ENCODE results near the gene PRKRIP1.
"Not testable (repeated sequence)": the region's sequence is repeated elsewhere in the genome, so short reads cannot be mapped to it uniquely, and the experiment has no call there.

Gene PRKRIP1

DNA sequence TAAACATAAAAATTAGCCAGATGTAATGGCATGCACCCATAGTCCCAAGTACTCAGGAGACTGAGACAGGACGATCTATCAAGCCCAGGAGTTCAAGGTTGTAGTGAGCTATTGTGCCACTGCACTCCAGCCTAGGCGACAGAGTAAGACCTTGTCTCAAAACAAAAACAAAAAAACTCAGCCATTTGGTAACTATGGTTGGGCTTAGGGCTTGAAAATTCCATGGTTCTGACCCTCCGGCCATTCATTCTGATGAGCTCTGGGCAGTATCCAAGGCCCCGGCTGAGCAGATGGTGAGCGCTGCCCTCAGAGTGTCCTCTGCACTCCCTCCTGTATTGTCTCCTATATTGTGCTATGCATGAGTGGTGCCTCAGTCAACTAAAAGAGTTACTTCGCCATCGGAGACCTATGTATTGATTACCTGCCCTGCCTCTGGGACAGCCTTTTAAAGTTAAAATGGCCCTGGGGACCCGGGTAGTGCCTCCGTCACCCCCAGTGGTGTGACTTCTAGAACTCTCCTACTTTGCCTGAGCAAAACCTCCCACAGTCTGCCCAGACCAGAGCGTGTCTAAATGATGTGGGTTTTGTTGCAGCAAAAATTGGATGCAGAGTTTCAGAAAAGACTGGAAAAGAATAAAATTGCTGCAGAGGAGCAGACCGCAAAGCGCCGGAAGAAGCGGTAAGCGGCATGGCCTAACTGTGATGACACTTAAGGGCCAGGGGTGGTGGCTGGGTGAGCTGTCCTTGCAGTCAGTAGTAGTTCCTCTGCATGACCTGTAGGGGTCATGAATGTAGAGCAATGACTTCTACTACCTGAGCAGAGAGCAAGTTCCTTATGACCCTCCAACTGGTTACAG, 8.1 kb downstream of the PRKRIP1 start:
- DNase-seq (ENCODE audit: low spot score), result peak; percentile 57

DNA sequence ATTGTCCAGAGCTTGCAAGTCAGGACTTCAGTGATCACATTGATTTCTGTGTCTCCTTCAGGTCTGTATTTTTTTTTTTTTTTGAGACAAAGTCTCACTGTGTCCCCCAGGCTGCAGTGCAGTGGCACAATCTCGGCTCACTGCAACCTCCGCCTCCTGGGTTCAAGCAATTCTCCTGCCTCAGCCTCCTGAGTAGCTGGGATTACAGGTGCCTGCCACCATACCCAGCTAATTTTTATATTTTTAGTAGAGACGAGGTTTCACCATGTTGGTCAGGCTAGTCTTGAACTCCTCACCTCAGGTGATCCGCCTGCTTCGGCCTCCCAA, 8.7 kb downstream of the PRKRIP1 start:
- not testable (repeated sequence) for DNase-seq (ENCODE audit: low spot score)

DNA sequence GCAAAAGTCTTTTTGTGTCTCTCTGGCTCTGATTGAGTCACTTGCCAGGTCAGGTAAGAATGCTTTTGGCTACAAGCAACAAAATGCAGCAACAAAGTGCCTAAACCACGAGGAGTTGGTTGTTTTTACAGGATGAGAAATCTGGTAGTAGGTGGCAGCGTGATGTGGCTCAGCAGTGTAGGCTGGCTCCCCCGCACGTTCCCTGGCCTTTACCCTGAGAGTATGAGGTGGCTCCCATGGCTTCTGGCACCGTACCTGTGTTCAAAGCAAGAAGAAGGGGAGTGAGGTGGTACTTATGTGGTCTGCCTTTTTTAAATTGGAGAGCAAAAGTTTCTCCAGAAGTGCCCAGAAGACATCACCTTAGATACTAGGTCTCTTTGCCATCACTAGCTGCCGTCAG, 11.7 kb downstream of the PRKRIP1 start:
- DNase-seq (ENCODE audit: low spot score), result no peak

DNA sequence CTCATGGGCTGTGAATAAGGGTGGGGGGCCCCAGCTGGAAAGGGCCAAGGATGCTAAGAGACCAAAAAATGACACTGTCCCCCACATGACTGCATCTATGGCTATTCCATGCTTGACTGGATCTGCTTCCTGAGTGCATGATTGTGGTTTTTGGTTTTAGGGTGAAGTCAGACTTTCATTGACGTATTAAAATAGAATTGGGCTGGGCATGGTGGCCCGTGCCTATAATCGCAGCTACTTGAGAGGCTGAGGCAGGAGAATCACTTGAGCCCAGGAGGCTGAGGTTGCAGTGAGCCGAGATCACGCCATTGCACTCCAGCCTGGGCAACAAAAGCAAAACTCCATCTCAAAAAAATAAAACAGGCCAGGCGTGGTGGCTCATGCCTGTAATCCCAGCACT, 12.4 kb downstream of the PRKRIP1 start:
- DNase-seq (ENCODE audit: low spot score), result not testable (repeated sequence)

DNA sequence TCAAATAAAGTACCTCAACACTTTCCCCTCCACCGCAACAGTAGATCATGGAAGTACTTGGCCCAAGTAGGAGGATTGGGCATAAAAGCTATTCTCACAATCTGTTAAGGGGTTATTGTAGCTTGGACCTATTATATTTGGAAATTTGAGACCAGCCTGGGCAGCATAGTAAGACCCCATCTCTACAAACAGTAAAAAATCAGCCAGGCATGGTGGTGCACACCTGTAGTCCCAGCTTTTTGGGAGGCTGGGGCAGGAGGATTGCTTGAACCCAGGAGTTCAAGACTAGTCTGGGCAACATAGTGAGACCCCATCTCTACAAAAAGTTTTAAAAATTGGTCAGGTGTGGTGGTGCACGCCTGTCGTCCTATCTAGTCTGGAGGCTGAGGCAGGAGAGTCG, 13.2 kb downstream of the PRKRIP1 start:
- no peak for DNase-seq (ENCODE audit: low spot score)

DNA sequence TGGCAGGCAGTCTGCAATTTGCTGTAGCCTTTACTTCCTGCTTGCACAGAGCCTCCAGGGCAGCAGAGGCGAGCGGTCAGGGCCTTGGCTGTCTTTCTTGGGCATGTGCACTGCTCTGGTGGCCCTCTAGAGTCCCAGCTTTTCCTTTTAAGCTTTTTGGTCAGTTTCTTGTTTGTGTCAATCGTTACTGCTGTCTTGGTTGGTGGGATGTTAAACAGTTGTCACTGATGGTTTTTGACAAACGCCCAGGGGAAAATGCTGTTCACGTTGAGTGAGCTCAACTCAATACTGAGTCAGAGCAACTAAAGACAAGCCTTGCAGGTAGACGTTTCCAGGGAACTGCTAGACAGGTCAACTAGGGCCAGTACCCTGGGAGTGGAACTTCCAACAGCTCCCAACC, 14.0 kb downstream of the PRKRIP1 start:
- no peak for DNase-seq (ENCODE audit: low spot score)

DNA sequence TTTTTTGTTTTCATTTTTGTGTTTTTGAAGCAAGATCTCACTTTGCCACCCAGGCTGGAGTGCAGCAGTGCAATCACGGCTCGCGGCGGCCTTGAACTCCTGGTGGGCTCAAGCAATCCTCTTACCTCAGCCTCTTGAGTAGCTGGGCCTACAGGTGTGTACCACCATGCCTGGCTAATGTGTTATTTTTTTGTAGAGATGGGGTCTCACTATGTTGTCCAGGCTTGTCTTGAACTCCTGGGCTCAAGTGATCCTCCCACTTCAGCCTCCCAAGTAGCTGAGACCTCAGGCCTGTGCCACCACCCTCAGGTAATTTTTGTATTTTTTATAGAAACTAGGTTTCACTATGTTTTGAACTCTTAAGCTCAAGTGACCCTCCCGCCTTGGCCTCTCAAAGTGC, 14.8 kb downstream of the PRKRIP1 start:
- DNase-seq (ENCODE audit: low spot score), result no peak

DNA sequence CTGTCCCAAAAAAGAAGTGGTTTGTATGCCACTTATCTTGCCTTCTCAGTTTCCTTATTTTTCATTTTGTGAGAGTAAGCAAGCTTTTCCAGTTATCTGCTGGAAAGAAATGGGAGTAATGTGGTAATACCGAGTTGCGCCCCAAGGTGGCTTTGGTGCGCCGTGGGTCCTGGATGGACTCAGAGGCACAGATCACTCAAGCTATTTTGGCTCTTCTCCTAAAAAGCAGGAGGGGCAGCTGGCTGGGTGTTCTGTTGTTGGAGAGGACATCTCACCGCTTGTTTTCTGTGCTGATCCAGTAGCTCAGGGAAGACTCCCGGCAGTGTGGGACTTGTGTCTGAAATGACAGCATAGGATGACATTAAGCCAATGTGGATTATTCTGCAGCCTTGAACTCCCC, 16.4 kb downstream of the PRKRIP1 start:
- no peak for DNase-seq (ENCODE audit: low spot score)

DNA sequence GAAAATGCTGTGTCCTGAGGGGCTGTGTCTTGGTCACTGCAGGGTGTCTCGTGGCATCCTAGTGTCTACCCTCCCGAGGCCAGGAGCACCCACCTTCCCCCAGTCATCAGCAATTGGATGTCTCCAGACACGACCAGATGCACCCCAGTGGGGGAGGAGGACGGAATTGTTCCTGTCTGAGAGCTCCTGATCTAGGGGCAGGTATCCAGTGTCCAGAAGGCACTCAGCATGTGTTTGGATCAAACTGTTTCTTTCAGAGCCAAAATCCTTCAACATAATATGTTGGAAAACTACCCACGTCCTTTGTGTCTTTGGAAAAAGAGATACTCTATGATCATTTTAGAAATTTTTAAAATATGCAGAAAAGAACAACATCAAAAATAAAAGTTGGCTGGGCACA, 16.9 kb downstream of the PRKRIP1 start:
- no peak for DNase-seq (ENCODE audit: low spot score)

DNA sequence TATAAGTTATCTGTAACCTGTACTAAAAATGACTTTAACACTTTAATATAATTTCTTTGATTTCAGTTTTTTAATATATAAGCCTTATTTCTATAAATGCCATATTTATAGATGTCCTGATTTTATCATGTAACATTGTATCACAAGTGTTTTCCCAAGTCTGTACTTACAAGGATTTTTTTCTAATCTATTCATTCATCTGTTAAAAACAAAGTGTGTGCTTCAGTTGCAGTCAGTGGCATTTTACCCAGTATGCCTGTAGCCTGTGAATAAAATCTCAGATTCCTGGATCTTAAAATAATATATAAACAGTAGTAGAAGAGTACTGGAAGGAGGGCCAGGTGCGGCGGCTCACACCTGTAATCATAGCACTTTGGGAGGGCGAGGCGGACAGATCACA, 17.4 kb downstream of the PRKRIP1 start:
- DNase-seq (ENCODE audit: low spot score), result no peak

DNA sequence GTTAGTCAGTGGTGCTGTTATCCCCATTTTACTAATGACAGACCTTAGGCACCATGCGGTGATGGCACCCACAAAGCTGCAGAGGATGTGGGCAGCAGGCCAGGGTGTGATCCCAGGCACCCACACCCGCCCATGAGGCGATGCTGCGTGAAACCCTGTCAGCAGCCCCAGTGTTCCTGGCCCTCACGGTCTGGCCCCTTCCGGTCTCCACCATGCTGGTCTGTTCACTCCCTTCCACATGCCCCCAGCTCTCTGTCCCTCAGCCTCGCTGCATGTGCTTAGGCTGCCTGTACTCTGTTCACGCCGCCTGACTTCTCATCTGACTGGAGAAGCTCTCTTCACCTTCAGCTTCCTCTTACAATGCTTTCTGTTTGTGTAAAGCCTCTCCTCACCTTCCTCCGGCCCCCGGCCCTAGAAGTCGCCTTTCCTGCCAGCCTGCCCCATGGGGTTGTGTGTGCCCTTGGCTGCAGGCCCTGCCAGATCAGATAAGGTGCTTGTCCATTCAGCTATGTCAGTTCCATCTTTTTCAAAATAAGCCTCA, 19.6 kb downstream of the PRKRIP1 start:
- no peak for DNase-seq (ENCODE audit: low spot score)

DNA sequence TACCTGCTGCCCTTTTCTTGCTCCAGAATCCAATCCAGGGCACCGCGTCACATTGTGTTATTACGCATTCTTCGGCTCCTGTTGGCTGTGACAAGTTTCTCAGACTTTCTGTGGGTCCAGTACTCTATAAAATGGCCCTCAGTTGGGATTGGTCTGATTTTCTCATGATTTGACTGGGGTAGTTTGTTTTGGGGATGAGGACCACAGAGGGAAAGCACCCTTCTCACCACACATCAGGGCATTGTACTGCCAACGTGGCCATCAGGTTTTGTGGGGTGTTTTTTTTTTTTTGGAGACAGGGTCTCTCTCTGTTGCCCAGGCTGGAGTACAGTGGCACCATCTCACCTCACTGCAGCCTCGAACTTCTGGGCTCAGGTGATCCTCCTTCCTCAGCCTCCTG, 20.2 kb downstream of the PRKRIP1 start:
- no peak for DNase-seq (ENCODE audit: low spot score)

DNA sequence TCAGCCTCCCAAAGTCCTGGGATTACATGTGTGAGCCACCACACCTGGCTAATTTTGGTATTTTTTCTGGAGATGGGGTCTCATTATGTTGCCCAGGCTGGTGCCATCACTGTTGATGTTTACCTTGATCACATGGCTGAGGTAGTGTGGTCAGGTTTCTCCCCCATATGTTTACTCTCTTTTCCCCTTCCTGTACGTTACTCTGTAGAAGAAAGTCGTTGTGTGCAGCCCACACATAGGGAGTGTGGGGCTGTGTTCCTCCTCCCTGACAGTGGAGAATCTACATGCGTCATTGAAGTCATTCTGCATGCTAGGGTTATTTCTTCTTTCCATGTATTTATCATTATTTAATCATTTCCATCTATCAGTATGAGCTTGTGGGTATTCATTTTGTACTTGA, 20.9 kb downstream of the PRKRIP1 start:
- no peak for DNase-seq (ENCODE audit: low spot score)

DNA sequence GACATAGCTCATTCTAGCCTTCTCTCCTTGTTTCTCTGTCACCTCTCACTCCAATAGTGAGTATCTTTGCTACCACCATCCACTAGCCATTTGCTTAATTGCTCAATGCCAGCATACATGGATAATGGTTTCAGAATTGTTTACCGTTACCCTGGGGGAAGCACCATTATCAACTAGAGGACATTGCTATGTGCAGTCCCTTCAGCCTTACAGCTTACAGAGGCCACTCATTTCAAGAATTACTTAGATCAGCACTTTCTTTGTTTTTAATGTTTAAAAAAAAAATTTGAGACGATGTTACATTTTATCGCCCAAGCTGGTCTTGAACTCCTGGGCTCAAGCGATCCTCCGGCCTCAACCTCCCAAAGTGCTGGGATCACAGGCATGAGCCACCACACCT, 22.4 kb downstream of the PRKRIP1 start:
- DNase-seq (ENCODE audit: low spot score), result no peak

DNA sequence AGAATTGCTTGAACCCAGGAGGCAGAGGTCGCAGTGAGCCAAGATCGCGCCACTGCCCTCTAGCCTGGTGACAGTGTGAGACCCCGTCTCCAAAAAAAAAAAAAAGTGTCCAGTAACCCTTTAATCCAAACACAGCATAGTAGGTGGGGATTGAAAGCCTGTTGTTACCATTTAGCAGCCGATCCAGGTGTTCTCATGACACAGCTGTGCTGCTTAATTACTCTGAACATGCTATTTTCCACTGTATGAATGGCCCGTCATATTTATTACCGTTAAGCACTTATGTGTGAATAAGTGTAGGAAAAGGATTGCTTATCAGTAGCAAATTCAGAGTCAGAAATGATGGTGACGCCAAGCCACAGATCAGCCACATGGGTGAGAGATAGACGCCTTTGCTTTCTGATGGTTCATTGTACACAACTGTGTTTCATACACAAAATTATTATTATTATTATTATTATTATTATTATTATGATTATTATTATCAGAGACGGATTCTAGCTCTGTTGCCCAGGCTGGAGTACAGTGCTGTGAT, 25.6 kb downstream of the PRKRIP1 start:
- no peak for DNase-seq (ENCODE audit: low spot score)

DNA sequence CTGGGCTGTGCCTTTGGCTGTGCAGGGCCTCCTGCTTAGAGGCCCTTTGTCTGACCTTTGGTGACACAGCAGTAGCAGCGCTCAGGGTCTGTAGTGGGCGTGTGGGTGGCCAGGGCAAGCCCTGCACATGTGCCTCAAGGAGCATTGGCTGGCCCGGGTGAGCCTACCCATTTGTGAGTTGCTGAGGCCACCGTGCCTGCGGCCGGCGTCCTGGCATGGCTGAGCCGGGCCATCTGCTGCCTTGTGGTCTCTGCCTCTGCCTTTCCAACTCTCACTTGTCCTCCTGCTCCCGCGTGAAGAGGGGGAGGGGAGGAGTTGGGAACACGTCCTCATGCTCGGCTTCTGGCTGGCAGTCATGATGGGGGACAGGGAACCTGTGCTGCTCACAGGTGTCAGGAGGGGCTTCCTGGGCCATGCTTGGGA, 28.0 kb downstream of the PRKRIP1 start:
- no peak for DNase-seq (ENCODE audit: low spot score)

DNA sequence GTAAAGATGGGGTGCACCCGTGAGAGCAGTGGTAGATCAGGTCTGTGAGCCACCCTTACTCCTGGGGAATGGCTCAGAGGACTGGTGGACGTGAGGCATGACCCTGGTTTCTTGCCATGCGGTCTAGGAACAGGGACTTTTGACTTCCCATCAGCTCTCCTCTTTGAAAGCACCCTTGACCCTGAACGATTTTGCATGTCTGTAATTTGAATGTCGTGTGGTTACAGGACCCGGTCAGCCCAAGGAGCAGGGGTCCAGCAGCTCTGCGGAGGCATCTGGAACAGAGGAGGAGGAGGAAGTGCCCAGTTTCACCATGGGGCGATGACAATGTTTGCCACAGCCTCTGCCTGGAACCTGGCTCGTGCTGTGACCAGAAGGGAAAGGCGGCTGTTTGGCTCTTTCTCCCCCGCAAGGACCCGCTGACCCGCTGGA, 28.6 kb downstream of the PRKRIP1 start:
- no peak for DNase-seq (ENCODE audit: low spot score)

DNA sequence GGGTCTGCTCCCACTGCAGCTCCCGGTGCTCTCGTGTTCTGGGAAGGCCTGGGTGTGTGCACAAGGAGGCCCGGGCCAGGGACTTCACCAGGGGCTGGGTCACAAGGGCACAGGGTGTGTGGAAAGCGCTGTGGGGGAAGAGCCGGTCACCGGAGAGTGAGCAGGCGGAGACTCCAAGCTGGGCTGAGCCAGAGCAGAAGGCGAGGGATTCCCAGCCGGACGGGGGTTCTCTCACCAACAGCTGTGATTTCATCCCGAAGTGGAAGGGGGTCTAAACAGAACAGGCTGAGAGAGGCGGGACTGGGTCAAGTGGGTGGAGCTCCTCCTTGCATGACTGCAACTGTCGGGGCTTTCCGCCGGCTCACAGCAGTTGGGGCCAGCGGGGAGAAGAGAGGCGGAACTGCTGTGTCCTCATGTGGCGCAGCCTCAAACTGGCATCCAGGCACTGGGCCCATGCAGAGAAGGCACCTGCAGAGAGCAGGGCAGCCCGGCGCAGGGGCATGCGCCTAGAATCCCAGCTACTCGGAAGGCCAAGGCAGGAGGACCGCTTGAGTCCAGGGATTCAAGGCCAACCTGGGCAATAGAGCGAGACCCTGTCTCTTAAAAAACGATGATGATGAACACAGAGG, 29.6 kb downstream of the PRKRIP1 start:
- DNase-seq (ENCODE audit: low spot score), result no peak

DNA sequence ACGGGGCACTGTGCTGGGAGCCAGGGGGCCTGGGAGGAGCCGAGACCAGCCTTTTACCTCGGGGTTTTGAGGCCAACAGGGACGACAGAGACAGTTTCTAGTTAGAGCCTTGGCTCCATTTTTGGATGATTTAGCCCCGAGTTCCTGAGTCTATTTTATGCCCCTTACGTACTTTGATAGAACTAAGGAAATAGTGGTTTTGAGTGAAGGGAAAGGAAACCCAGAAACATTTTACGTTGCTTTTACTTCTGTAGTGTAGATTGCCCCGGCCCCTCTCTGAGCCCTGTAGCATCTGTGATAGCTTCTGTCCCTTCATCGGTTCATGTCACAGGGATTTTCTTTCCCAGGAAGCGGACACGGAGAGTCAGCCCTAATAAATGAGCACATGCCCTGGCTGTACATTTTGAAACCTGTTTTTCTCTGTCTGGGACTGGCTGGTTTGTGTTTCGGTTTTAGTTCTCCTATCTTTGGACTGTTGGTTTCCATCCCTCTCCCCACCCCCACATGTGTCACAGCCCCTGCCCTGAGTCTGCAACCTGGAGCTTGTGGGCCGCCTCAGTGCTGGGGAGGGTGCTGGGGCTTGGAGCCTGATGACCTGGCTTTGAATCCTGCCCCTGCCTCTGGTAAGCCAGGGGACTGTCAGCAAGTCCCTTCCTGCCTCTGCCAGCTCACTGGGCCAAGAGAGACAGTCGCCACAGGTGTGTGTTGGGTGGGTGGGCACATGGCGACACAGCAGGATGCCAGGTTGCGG, 30.3 kb downstream of the PRKRIP1 start:
- no peak for DNase-seq (ENCODE audit: low spot score)

DNA sequence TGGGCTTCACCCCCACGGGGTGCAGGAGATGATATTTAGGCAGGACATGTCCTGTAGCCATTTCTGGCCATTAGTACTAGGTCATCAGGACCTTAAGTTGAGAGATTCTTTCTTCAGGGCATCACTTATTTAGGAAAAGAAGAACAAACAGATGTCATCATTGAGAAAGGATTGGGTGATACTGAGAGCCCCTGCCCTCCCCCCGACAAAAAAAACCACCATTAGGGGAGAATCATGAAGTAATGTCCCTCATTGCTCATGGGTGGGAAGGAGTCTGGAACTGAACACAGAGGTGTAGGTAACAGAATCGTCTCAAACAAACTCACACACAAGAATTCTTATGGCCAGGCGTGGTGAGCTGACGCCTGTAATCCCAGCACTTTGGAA, 30.8 kb downstream of the PRKRIP1 start:
- no peak for DNase-seq (ENCODE audit: low spot score)

DNA sequence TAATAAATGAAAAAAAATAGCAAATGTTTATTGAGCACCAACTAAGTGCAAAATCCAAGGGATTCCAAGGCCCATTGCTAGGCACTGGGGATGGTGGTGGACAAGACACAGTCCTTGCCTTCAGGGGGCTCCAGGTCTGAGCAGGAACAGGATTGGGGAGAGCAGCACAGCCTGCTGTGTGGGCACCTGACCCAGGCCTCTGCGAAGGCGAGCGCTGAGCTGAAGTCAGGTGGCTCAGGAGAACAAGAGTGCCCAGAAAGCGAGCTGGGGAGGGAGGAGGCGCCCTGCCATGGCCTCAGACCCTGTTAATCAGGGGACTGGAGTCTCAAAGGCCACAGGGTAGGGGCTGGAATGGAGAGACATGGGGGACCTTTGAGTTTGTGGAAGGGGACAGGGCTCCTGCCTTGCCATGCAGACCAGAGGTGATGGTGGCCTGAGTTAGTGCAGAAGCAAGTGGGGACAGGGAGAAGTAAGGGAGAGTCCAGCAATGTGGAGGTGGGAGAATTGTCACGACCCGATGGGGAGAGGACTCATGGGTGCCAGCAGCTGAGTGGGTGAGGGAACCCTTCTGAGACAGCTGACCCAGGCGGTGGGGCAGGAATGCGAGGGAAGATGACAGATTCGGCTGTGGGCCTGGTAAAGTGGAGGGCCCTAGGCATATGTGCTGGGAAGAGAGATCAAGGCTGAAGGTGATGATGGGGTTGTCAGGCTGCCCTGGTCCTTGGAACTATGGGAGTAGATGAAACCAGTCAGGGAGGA, 33.2 kb downstream of the PRKRIP1 start:
- DNase-seq (ENCODE audit: low spot score), result no peak
